Measurements from ENCODE around the gene CCSER1. TPM values are rescaled to one million over a fixed set of nuclear protein-coding genes. Genes with fewer than 3 reads are reported as not detected.

The CCSER1 gene
- total and polyA plus RNA-seq, 2 of the 8 experiments (the other 6 are each of a cell fraction or from before 2014, with no cell fraction given) = 0.26 to 0.84 TPM

DNA sequence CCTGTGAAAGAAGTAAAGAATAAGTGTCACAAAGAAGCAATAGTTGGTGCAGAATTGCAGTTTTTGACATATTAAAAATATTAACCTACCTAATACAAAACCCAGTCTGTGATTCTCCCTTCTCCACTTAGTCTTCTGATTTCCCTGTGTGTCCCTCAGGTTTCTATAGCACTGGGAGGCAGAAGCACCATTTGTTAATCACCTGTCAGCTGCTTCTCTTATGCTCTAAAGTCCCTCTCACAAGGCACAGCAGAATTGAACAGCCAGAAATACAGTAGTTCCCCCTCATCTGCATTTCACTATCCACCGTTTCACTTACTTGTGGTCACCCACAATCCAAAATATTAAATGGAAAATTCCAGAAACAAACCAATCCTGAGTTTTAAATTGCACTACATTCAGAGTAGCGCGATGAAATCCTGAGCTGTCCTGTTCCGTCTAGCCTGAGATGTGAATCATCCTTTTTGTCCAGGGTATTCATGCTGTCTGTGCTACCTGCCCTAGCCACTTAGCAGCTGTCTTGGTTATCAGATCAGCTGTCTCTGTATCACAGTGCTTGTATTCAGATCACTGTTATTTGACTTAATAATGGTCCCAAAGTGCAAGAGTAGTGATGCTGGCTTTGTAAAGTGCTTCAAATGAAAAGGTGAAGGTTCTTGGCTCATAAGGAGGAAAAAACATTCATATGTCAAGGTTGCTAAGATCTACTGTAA, 1192.5 kb downstream of the CCSER1 start:
- no peak overlapping the region for H2AFZ ChIP-seq (ENCODE audit: low read length)

More for the DNA sequence above, 1192.5 kb downstream of the CCSER1 start:
- CTCF ChIA-PET (ENCODE audit: partially characterized antibody) = interaction anchor here (1.3 kb wide), 1 partner anchor 206 kb away, joined by 3 read pairs; no protein-coding TSS in a partner anchor
- no peak overlapping the region for H2BK5ac ChIP-seq (ENCODE audit: low read depth, low read length)
- H3K23me2 ChIP-seq (ENCODE audit: low read depth, low read length) = no peaks in the 10 kb centered on the region; the same call in 1 of the 2 replicates
- TF ChIP-seq ASH2L (IDR thresholded peaks at IDR 0.05; ENCODE audit: low read length) = no peak
- TF ChIP-seq NRF1 (IDR thresholded peaks at IDR 0.05; ENCODE audit: low read depth, low read length) = no peak
- no peak overlapping the region for H3K4me3 ChIP-seq (ENCODE audit: extremely low read depth in 1 of 4, insufficient read depth in 2 of 4, low read depth in 3 of 4, low read length in 4 of 4)
- H2BK20ac ChIP-seq (ENCODE audit: low read length) = no peak overlapping the region
- H4K8ac ChIP-seq (ENCODE audit: extremely low read depth, insufficient read depth, low read length) = no peak overlapping the region
- H3K4me1 ChIP-seq (replicated peaks in 1 of 4; ENCODE audit: control insufficient read depth in 3 of 4, insufficient read depth in 4 of 4, low read length in 3 of 4) = no peaks in the 10 kb centered on the region
- no peaks in the 10 kb centered on the region for H3K79me1 ChIP-seq (ENCODE audit: low read depth, low read length)
- no peaks in the 10 kb centered on the region for H3K27me3 ChIP-seq (replicated peaks in 1 of 4; ENCODE audit: control insufficient read depth in 3 of 4, extremely low read depth in 1 of 4, insufficient read depth in 3 of 4, low read length in 3 of 4)
- no peak overlapping the region for H3K27ac ChIP-seq (ENCODE audit: low read depth, low read length)
- no peak overlapping the region for H3K4ac ChIP-seq (replicated peaks; ENCODE audit: insufficient read length, low read depth, low read length)
- H4K5ac ChIP-seq (ENCODE audit: insufficient read length, low read depth, low read length) = no peak overlapping the region
- FAIRE-seq (no peak), DNase-seq (ENCODE audit: low read depth in 1 of 2, low spot score in 2 of 2) (no peak)
- H4K20me1 ChIP-seq (replicated peaks in 1 of 2; ENCODE audit: control insufficient read depth in 1 of 2, insufficient read depth in 2 of 2, low read length in 2 of 2) = no peaks in the 10 kb centered on the region
- H2BK120ac ChIP-seq (replicated peaks; ENCODE audit: low read depth, low read length) = no peak overlapping the region
- H4K91ac ChIP-seq (replicated peaks; ENCODE audit: insufficient read length, low read length) = no peak overlapping the region
- H3K4me2 ChIP-seq (ENCODE audit: insufficient read depth in 1 of 2, low read depth in 2 of 2, low read length in 2 of 2) = no peak overlapping the region
- no peaks in the 10 kb centered on the region for H3K79me2 ChIP-seq (ENCODE audit: control insufficient read depth in 1 of 2, insufficient read depth in 2 of 2, low read length in 2 of 2)
- POLR2A ChIA-PET (ENCODE audit: partially characterized antibody) = no interaction called here
- no peak overlapping the region for H3K14ac ChIP-seq (ENCODE audit: insufficient read length)
- peak overlapping the region in 1 of 4 experiments; percentile 8; a peak in 1 of 7 replicates for H3K9ac ChIP-seq (replicated peaks in 1 of 4; ENCODE audit: extremely low read depth in 1 of 4, low read depth in 3 of 4, low read length in 3 of 4)
- no peaks in the 10 kb centered on the region for H3K9me3 ChIP-seq (ENCODE audit: insufficient read depth in 2 of 2, low read depth in 1 of 2, low read length in 1 of 2)
- no peak overlapping the region for H2BK12ac ChIP-seq (ENCODE audit: low read depth, low read length)
- no peaks in the 10 kb centered on the region for H3K36me3 ChIP-seq (ENCODE audit: control insufficient read depth in 2 of 4, insufficient read depth in 4 of 4, low read length in 3 of 4)
- no peak overlapping the region for H3K56ac ChIP-seq (replicated peaks; ENCODE audit: insufficient read length, low read depth, low read length)
- H3K18ac ChIP-seq (ENCODE audit: extremely low read depth, low read length) = no peak overlapping the region
- no peak overlapping the region for H2BK15ac ChIP-seq (ENCODE audit: low read length)
- no peak overlapping the region for H3K23ac ChIP-seq (ENCODE audit: insufficient read length)
- 85% methylated on average over 4 of the region's 4 CpGs; no CpG with 5 or more reads in 1 of the 2 experiments for WGBS, 2 experiments (ENCODE audit: extremely low coverage in 1 of 2, insufficient coverage in 1 of 2, insufficient read length in 1 of 2, insufficient replicate concordance in 2 of 2, low coverage in 1 of 2, low lambda C conversion rate in 2 of 2, missing lambda C conversion rate in 1 of 2)
- H2AK5ac ChIP-seq (ENCODE audit: low read depth, low read length) = no peak overlapping the region
